GM12878 (cell line): ENCODE measurements around the gene WNT7A.

Source experiments
- POLR2A ChIP-seq: IDR thresholded peaks from 2 replicates; pipeline ENCODE4 v1.6.1; 2011; ENCODE audit warnings: low read depth, mild to moderate bottlenecking, low read length
- RBBP5 ChIP-seq: fragments of 200-600 bp; sonication (generic); conservative IDR thresholded peaks from 2 replicates; pipeline ENCODE4 v1.6.1; 2016
- RCOR1 ChIP-seq: conservative IDR thresholded peaks from 2 replicates; pipeline ENCODE4 v1.6.1; 2012; ENCODE audit warnings: low read depth, low read length, improper control_type of control experiment
- RELA ChIP-seq: fragments of 450-650 bp; IDR thresholded peaks from 2 replicates; pipeline ENCODE4 v1.8.0; 2014; ENCODE audit warnings: borderline replicate concordance; ENCODE audit not compliant: partially characterized antibody
- TF ChIP-seq, protein P1 (sequence below), 3 experiments: IDR thresholded peaks in 2 of 3; conservative IDR thresholded peaks in 1 of 3; 2 replicates each; pipeline ENCODE4 v1.5.1; 2011; ENCODE audit warnings: low read depth in 3 of 3, low read length in 3 of 3, mild to moderate bottlenecking in 3 of 3, control low read depth in 2 of 3, moderate library complexity in 2 of 3, inconsistent platforms in 1 of 3, mixed read lengths in 1 of 3; ENCODE audit not compliant: control insufficient read depth in 2 of 3, insufficient read depth in 1 of 3; ENCODE audit errors: extremely low read depth in 1 of 3

DNA sequence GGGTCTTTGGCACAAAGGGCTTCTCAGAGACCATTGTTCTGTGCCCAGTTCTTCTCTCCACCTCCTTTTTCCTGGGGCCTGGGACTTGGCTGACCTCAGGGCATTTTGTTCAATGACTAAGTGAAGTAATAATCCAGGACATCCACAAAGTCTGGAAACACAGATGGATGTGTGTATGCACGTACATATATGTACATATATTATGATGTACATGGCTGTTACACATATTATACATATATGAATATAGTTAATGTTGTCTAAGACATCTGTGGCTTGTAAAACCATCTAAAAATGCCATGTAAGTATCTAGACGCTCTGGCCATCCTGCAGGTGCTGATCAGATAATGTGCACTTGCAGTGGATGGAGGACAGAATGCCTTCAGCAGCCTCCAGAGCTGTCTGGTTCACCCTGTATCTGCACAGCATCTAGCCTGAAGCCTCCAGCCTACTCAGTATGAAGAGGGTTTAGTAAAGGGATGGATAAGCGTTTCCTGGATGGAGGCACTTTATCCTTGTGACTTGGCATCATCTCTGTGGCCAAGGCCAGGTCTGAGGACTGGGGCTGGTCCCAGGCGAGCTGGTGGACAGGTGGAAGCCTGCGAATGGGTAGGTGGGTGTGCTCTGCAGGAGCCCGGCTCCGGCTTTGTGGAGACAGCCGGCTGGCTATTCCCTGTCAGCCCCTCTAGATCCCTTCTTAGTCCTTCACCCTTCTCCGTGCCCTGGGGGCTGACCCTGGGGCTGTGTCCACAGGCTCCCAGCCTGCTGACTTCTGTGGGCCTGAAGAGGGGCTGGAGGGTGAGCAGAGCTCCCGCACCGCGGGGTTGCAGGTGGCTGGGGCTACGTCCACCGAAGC is 88.4 kb downstream of the WNT7A start:
- TF ChIP-seq RELA (no peak), RBBP5 (no peak), RCOR1 (no peak), POLR2A (no peak)
- TF ChIP-seq, protein P1, sequence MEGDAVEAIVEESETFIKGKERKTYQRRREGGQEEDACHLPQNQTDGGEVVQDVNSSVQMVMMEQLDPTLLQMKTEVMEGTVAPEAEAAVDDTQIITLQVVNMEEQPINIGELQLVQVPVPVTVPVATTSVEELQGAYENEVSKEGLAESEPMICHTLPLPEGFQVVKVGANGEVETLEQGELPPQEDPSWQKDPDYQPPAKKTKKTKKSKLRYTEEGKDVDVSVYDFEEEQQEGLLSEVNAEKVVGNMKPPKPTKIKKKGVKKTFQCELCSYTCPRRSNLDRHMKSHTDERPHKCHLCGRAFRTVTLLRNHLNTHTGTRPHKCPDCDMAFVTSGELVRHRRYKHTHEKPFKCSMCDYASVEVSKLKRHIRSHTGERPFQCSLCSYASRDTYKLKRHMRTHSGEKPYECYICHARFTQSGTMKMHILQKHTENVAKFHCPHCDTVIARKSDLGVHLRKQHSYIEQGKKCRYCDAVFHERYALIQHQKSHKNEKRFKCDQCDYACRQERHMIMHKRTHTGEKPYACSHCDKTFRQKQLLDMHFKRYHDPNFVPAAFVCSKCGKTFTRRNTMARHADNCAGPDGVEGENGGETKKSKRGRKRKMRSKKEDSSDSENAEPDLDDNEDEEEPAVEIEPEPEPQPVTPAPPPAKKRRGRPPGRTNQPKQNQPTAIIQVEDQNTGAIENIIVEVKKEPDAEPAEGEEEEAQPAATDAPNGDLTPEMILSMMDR (IDR thresholded peaks at IDR 0.05 in 2 of 3, conservative IDR thresholded peaks at IDR 0.05 in 1 of 3; ENCODE audit: control insufficient read depth in 2 of 3, extremely low read depth in 1 of 3, insufficient read depth in 1 of 3, low read depth in 3 of 3, low read length in 3 of 3), result no peak
